OCI-M1 (cell line): ENCODE measurements around the gene DIP2C.
"Not testable (repeated sequence)": the region's sequence is repeated elsewhere in the genome, so short reads cannot be mapped to it uniquely, and the experiment has no call there.

Experiments used
- DNase-seq: peaks from one replicate; lab custom pipeline; 2025; lab: John Stamatoyannopoulos, UW

DIP2C gene

GRCh38 chr10:596131-596530, 93.3 kb downstream of the DIP2C start:
- not testable (repeated sequence) for DNase-seq

- DNase-seq = no peak
These were observed 94.0 kb downstream of the DIP2C start for GRCh38 chr10:595473-595872.

GRCh38 chr10:594584-595270, 94.7 kb downstream of the DIP2C start:
- no peak for DNase-seq

- DNase-seq = peak; percentile 10
These were observed 95.5 kb downstream of the DIP2C start for GRCh38 chr10:593901-594457.

- DNase-seq = no peak
These were observed 96.0 kb downstream of the DIP2C start for GRCh38 chr10:593421-593820.

- DNase-seq = no peak
These were observed 96.5 kb downstream of the DIP2C start for GRCh38 chr10:593016-593415.

- no peak for DNase-seq
These were observed 97.8 kb downstream of the DIP2C start for GRCh38 chr10:591646-592045.

GRCh38 chr10:590721-591120, 98.7 kb downstream of the DIP2C start:
- no peak for DNase-seq

- no peak for DNase-seq
These were observed 99.3 kb downstream of the DIP2C start for GRCh38 chr10:589961-590680.

GRCh38 chr10:588246-589165, 101.0 kb downstream of the DIP2C start:
- no peak for DNase-seq

GRCh38 chr10:586716-587115, 102.8 kb downstream of the DIP2C start:
- no peak for DNase-seq

- no peak for DNase-seq
These were observed 103.3 kb downstream of the DIP2C start for GRCh38 chr10:586151-586550.

- no peak for DNase-seq
These were observed 104.0 kb downstream of the DIP2C start for GRCh38 chr10:585502-585901.

GRCh38 chr10:584497-585290, 104.8 kb downstream of the DIP2C start:
- DNase-seq = not testable (repeated sequence)

GRCh38 chr10:583433-583832, 106.0 kb downstream of the DIP2C start:
- DNase-seq = no peak

GRCh38 chr10:581776-582330, 107.6 kb downstream of the DIP2C start:
- no peak for DNase-seq

- no peak for DNase-seq
These were observed 108.7 kb downstream of the DIP2C start for GRCh38 chr10:580778-581177.

- DNase-seq = no peak
These were observed 113.4 kb downstream of the DIP2C start for GRCh38 chr10:576130-576465.

GRCh38 chr10:575402-576129, 113.9 kb downstream of the DIP2C start:
- DNase-seq = no peak

- no peak for DNase-seq
These were observed 116.8 kb downstream of the DIP2C start for GRCh38 chr10:572696-573095.
